BE2C (cell line): ENCODE data around the gene PRDM16.

Experiments used
- DNase-seq: peaks from one replicate; pipeline ENCODE4 v3.0.0-alpha.2; 2020
- H3K27me3 ChIP-seq: fragments of 250-450 bp; sonication (Bioruptor Pico); 2 replicates; pipeline ENCODE4 v1.5.1; 2020; ENCODE audit warnings: mild to moderate bottlenecking
- H3K36me3 ChIP-seq: fragments of 250-450 bp; sonication (Bioruptor Pico); 2 replicates; pipeline ENCODE4 v1.5.1; 2020; ENCODE audit warnings: mild to moderate bottlenecking
- H3K4me1 ChIP-seq: fragments of 250-450 bp; sonication (Bioruptor Pico); 2 replicates; pipeline ENCODE4 v1.5.1; 2020
- H3K4me3 ChIP-seq: 2 replicates; pipeline ENCODE4 v1.5.1; 2011; ENCODE audit warnings: low read depth, low read length
- H3K9me3 ChIP-seq: fragments of 250-450 bp; sonication (Bioruptor Pico); 2 replicates; pipeline ENCODE4 v1.5.1; 2020
- TF ChIP-seq, protein P1 (sequence below): IDR thresholded peaks from 2 replicates; pipeline ENCODE4 v1.5.1; 2012; ENCODE audit warnings: mild to moderate bottlenecking, low read depth, low read length

PRDM16 gene

DNA sequence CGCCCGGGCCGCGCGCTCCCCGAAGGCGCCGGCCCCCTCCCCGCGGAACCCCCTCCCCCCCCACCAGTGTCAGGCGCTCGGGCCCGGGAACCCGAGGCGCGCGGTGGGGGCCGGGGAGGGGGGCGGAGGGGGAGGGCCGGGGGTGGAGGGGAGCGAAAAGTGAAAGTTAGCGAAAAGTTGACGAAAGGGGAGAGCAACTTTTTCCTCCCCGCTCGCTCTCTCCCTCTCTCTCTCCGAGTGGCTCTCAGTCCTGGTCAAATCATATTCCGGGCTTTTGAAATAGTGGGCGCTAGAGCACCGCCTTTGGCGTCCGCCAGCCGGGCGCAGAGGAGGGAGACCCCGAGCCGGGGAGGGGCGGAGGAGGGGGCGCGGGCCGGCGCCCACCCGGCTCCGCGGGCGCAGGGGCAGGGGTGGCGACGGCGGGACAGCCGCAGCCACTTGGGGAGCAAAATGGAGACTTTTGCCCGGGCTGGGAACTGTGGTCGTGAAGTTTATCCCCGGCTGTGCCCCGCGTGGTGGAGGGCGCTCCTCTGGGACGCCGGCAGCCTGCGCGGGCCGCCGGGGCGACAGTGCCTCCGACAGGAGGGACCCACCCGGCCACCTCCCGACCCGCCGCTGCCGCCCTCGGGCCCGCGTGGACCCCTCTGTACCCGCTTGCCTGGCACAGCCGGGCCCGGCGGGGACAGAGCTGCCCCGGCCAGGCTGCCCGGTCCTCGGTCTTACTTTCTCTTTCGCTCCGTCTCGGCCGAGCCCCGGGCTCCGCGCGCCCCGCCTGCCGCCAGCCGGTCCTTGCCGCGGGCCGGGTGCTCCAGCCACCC, 697 bp downstream of the PRDM16 start:
- TF ChIP-seq, protein P1, sequence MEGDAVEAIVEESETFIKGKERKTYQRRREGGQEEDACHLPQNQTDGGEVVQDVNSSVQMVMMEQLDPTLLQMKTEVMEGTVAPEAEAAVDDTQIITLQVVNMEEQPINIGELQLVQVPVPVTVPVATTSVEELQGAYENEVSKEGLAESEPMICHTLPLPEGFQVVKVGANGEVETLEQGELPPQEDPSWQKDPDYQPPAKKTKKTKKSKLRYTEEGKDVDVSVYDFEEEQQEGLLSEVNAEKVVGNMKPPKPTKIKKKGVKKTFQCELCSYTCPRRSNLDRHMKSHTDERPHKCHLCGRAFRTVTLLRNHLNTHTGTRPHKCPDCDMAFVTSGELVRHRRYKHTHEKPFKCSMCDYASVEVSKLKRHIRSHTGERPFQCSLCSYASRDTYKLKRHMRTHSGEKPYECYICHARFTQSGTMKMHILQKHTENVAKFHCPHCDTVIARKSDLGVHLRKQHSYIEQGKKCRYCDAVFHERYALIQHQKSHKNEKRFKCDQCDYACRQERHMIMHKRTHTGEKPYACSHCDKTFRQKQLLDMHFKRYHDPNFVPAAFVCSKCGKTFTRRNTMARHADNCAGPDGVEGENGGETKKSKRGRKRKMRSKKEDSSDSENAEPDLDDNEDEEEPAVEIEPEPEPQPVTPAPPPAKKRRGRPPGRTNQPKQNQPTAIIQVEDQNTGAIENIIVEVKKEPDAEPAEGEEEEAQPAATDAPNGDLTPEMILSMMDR, result peak; percentile 26; the same call in 1 of the 2 replicates
- Histone ChIP-seq H3K9me3 (no peaks in the 10 kb centered on the region), H3K36me3 (no peaks in the 10 kb centered on the region), H3K4me1 (no peaks in the 10 kb centered on the region), H3K4me3 (no peak overlapping the region), H3K27me3 (peaks cover 76% of the 10 kb centered on the region)
- peak; percentile 25 for DNase-seq

DNA sequence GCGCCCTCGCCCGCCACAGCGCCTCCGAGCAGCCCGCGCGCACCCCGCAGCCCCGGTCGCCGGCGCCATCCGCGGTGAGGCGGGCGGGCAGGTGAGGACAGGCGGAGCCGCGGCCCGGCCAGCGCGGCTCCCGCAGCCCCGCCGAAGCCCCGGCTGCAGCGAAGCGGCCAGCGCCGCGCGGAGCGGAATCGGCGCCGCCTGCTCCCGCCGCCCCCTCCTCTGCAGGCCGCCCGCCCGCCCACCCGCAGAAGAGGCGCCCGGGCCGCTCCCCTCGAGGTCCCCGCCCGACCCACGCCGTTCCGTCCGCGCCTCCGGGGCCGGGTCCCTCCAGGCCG, 1.3 kb downstream of the PRDM16 start:
- no peaks in the 10 kb centered on the region for H3K4me1 ChIP-seq
- H3K36me3 ChIP-seq, result no peaks in the 10 kb centered on the region
- H3K4me3 ChIP-seq, result no peak overlapping the region
- peaks cover 80% of the 10 kb centered on the region for H3K27me3 ChIP-seq
- no peaks in the 10 kb centered on the region for H3K9me3 ChIP-seq
- DNase-seq, result no peak
- TF ChIP-seq, protein P1, result no peak

DNA sequence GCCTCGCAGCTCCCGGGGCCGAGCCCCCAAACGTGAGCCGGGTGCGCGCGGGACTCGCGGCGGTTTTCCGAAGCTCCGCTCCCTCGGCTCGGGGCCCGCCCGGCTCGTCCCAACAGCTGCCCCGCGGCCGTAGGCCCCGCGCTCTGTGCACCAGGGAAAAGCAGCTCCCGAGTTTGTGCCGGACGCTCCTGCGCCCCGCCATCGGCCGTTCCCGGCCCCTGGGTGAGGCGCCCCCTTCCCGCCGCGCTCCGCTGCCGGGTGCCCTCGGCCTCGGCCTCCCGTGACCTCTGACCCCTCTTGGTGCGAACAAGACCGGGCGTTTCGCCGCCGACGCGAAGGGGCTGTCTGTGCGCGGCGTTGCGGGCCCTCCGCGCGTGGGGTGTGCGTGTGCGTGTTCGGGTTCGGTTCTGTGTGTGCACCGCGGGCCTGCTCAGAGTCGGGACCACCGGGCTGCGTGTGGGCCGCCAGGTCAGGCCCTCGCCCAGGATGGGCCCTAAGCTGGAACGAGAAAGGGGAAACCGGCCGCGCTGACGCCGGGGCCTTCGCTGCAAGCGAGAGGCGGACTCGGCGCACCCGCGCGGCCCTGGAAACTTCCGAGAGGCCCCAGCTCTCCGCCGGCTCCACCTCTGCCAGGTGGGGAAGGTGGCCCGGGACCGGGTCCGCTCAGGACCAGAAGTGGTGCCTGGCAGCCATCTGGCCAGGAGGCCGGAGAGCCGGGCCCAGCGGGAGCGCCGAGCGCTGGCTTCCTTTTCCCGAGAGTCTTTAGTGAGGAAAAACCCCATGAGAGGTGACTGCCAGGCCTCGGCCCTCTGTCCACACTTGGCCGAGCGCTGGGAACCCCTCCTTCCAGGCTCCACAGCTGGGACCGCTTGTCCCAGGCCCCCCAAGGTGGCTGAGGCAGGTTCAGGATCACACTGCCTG, 1.9 kb downstream of the PRDM16 start:
- Histone ChIP-seq H3K36me3 (no peaks in the 10 kb centered on the region), H3K9me3 (no peaks in the 10 kb centered on the region), H3K27me3 (peaks cover 80% of the 10 kb centered on the region), H3K4me1 (no peaks in the 10 kb centered on the region), H3K4me3 (no peak overlapping the region)
- DNase-seq, result no peak
- TF ChIP-seq, protein P1, result no peak

DNA sequence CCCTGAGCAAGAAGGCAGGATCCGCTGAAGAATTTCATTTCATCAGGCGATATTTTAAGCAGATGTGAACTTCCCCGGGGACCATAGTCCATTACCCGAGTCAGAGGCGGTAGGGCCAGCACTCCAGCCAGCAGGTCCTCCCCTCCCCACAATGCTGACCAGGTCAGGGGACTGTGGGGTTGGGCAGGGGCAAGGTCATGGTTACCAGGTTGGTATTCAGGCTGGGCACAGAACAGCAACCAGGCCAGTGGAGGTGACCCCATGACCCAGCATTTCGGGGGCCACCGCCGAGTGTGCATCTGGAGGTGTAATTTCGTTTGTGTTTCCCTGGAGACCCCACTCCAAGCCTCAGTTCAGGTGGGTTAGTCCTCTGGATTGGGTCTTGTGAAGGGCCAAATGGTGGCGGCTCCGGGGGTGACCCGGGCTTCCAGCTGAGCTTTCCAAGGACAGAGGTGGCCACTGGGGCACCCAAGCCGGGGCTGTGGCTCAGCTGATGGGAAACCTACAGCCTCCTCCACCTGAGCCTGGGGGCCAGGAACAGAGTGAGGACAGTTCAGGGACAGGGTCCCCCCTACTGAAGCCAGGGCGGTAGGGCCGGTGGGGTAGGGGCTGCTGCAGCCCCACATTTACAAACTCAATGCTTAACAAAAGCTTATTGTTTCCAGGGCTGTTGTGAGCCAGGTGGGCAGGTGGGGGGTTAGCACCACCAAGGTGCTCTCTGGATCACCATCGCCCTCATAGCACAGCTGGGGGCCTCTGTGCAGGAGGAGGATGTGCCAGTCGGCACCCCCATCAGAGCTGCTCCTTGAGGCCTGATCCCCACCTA, 2.8 kb downstream of the PRDM16 start:
- peaks cover 78% of the 10 kb centered on the region for H3K27me3 ChIP-seq

DNA sequence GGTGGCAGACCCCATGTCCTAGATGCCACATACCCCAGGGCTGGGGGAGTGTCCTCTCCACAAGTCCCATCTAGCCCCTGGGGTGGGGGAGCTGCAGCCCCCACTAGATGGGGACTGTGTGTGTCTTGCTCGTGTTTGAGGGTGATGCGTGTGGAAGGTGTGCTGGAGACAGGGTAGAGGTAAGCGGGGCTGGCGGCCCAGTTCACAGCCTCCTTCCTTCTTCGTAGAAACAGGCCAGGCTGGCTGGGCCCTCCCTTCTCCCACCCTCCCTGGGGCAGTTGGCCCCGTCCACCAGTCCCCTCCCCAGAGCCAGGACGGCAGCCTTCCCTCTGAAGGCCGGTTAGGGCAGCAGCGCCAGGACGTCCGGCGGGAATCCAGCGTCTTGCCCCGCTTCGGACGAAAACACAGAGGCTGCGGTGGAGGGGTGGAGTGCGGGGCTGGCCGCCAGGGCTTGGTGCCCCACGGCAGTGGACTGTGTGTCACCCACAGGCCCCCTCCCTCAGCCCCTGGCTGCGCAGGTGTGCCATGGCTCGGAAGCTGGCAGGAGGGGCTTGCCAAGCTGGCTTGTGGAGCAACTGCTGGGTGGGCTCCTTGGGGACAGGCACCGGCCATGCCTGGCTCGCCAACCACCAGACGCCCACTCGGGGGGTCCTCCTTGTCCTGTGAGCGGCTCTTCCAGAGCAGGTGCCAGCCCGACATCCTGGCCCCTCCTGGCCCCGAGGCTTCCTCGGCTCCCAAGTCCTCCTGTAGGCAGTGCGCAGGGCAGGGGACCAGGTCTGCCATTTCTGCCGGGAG, 3.6 kb downstream of the PRDM16 start:
- DNase-seq, result no peak
- TF ChIP-seq, protein P1, result no peak
- Histone ChIP-seq H3K36me3 (no peaks in the 10 kb centered on the region), H3K4me3 (no peak overlapping the region), H3K4me1 (no peaks in the 10 kb centered on the region), H3K9me3 (no peaks in the 10 kb centered on the region), H3K27me3 (peaks cover 80% of the 10 kb centered on the region)

More for the DNA sequence above, 2.8 kb downstream of the PRDM16 start:
- Histone ChIP-seq H3K9me3 (no peaks in the 10 kb centered on the region), H3K36me3 (no peaks in the 10 kb centered on the region), H3K4me3 (no peak overlapping the region), H3K4me1 (no peaks in the 10 kb centered on the region)
- TF ChIP-seq, protein P1, result no peak
- no peak for DNase-seq
